Measurements from ENCODE around the gene ALOX5.

ALOX5 gene

DNA sequence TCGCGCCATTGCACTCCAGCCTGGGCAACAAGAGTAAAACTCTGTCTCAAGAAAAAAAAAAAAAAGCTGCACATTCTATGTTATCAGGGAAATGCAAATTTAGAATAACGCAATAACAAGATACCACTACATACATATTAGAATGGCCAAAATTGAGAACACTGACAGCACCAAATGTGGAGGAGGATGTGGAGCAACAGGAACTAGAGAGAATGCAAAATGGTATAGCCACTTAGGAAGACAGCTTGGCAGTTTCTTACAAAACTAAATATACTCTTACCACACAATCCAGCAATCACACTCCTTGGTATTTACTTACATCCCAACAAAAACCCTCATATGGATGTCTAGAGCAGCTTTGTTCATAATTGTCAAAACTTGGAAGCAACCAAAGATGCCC lies 76.8 kb downstream of the ALOX5 start:
- TF ChIP-seq, protein P1, sequence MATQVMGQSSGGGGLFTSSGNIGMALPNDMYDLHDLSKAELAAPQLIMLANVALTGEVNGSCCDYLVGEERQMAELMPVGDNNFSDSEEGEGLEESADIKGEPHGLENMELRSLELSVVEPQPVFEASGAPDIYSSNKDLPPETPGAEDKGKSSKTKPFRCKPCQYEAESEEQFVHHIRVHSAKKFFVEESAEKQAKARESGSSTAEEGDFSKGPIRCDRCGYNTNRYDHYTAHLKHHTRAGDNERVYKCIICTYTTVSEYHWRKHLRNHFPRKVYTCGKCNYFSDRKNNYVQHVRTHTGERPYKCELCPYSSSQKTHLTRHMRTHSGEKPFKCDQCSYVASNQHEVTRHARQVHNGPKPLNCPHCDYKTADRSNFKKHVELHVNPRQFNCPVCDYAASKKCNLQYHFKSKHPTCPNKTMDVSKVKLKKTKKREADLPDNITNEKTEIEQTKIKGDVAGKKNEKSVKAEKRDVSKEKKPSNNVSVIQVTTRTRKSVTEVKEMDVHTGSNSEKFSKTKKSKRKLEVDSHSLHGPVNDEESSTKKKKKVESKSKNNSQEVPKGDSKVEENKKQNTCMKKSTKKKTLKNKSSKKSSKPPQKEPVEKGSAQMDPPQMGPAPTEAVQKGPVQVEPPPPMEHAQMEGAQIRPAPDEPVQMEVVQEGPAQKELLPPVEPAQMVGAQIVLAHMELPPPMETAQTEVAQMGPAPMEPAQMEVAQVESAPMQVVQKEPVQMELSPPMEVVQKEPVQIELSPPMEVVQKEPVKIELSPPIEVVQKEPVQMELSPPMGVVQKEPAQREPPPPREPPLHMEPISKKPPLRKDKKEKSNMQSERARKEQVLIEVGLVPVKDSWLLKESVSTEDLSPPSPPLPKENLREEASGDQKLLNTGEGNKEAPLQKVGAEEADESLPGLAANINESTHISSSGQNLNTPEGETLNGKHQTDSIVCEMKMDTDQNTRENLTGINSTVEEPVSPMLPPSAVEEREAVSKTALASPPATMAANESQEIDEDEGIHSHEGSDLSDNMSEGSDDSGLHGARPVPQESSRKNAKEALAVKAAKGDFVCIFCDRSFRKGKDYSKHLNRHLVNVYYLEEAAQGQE (IDR thresholded peaks at IDR 0.05; ENCODE audit: insufficient read depth in 1 of 2, low read depth in 2 of 2, low read length in 2 of 2): no peak
- no peak for TF ChIP-seq SIN3A (IDR thresholded peaks at IDR 0.05; ENCODE audit: borderline replicate concordance, insufficient read depth, low read length)
- TF ChIP-seq FOXP2 (optimal IDR thresholded peaks at IDR 0.05; ENCODE audit: borderline replicate concordance, extremely low read depth, extremely low read length, insufficient read depth): no peak
- no peak for TF ChIP-seq POLR2AphosphoS5 (IDR thresholded peaks at IDR 0.05; ENCODE audit: low read depth, low read length)
- no peak for TF ChIP-seq TAF1 (IDR thresholded peaks at IDR 0.05; ENCODE audit: borderline replicate concordance, insufficient read depth, low read length)

DNA sequence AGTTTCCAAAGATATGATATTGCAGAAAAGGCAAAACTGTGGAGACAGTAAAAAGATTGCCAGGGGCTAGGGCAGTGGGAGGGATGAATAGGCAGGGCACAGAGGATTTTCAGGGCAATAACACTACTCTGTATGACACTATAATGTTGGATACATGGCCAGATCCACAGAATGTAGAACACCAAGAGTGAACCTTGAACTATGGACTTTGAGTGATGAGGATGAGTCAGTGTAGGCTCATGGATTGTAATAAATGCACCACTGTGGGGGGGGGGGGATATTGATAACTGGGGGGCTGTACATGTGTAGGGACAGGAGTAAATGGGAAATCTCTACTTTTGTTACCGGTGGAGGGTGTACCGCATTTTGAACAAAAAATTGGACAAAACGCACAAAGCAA lies 77.4 kb downstream of the ALOX5 start:
- TF ChIP-seq POLR2AphosphoS5 (IDR thresholded peaks at IDR 0.05; ENCODE audit: low read depth, low read length) (no peak), FOXP2 (optimal IDR thresholded peaks at IDR 0.05; ENCODE audit: borderline replicate concordance, extremely low read depth, extremely low read length, insufficient read depth) (no peak), SIN3A (IDR thresholded peaks at IDR 0.05; ENCODE audit: borderline replicate concordance, insufficient read depth, low read length) (no peak), TAF1 (IDR thresholded peaks at IDR 0.05; ENCODE audit: borderline replicate concordance, insufficient read depth, low read length) (no peak)
- TF ChIP-seq, protein P1 (IDR thresholded peaks at IDR 0.05; ENCODE audit: insufficient read depth in 1 of 2, low read depth in 2 of 2, low read length in 2 of 2): no peak

DNA sequence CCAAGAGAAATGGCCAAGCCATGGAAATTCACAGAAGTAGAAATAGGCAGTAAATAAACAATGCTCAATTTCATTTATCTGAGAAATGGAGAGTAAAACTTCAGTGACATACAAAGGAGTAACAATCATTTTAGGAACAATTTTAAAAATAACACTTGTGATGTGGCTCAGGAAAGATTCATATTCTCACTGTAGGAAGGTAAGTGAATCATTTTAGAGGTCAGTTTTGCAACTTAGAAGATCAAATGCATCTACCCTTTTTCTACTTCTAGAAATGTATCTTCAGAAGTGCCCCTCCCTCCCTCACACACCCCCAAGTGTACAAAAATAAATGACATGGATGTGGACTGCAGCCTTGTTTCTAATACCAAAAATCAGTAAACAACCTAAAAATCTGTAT lies 78.3 kb downstream of the ALOX5 start:
- TF ChIP-seq FOXP2 (optimal IDR thresholded peaks at IDR 0.05; ENCODE audit: borderline replicate concordance, extremely low read depth, extremely low read length, insufficient read depth): no peak
- no peak for TF ChIP-seq SIN3A (IDR thresholded peaks at IDR 0.05; ENCODE audit: borderline replicate concordance, insufficient read depth, low read length)
- TF ChIP-seq POLR2AphosphoS5 (IDR thresholded peaks at IDR 0.05; ENCODE audit: low read depth, low read length): no peak
- TF ChIP-seq, protein P1 (IDR thresholded peaks at IDR 0.05; ENCODE audit: insufficient read depth in 1 of 2, low read depth in 2 of 2, low read length in 2 of 2): no peak
- TF ChIP-seq TAF1 (IDR thresholded peaks at IDR 0.05; ENCODE audit: borderline replicate concordance, insufficient read depth, low read length): no peak

DNA sequence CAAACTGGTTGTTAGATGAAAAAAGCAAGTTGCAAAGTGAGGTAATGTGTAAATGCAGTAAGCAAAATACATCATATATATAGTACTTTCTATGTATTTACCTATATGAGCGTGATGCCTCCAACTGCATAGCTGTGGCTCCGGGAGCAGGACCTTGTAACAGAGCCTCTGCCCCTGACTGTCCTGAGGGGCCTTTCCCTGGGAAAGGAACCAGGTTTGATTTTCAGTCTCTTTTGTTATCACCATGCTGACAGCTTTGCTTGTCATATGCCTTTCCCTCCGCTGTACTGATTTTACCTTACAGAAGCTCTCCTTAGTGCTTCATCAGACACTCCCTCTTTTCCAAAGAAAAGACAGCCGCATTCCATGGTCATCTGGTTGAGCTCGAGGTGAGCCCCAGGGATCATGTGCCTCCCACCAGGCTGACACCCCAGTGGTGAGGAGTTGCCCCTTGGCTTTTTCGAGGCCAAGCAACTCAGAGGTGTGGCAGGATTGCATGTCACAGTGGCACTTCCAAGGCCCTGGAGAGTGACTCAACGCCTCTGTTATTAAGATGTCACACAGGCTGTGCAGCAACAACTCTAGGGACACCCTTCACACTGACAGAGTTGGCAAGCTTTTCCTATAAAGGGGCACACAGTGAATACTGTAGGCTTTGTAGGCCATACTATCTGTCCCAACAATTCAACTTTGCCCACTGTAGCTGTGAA lies 78.9 kb downstream of the ALOX5 start:
- no peak for TF ChIP-seq SIN3A (IDR thresholded peaks at IDR 0.05; ENCODE audit: borderline replicate concordance, insufficient read depth, low read length)
- TF ChIP-seq, protein P1 (IDR thresholded peaks at IDR 0.05; ENCODE audit: insufficient read depth in 1 of 2, low read depth in 2 of 2, low read length in 2 of 2): no peak
- TF ChIP-seq FOXP2 (optimal IDR thresholded peaks at IDR 0.05; ENCODE audit: borderline replicate concordance, extremely low read depth, extremely low read length, insufficient read depth): no peak
- no peak for TF ChIP-seq TAF1 (IDR thresholded peaks at IDR 0.05; ENCODE audit: borderline replicate concordance, insufficient read depth, low read length)
- TF ChIP-seq POLR2AphosphoS5 (IDR thresholded peaks at IDR 0.05; ENCODE audit: low read depth, low read length): no peak
